Measurements from ENCODE around the gene ZNF33A. TPM values are rescaled to one million over a fixed set of nuclear protein-coding genes. Genes with fewer than 3 reads are reported as not detected.
"Not testable (repeated sequence)": the region's sequence is repeated elsewhere in the genome, so short reads cannot be mapped to it uniquely, and the experiment has no call there.

Gene ZNF33A
- total RNA-seq, 2 donors from 2014 or later: 26.1 to 51.5 TPM

- Histone ChIP-seq H3K4me1 (ENCODE audit: control insufficient read depth in 1 of 2, low read depth in 2 of 2) (no peaks in the 10 kb centered on the region), H3K27ac (no peak overlapping the region), H3K27me3 (replicated peaks; ENCODE audit: insufficient read depth) (no peaks in the 10 kb centered on the region), H3K4me3 (no peak overlapping the region), H3K36me3 (peaks cover 7% of the 10 kb centered on the region), H3K9me3 (peaks cover 2% of the 10 kb centered on the region)
- ATAC-seq (ENCODE audit: insufficient number of reproducible peaks, low FRiP score, low read depth): no peak
- DNase-seq (ENCODE audit: low spot score): no peak
- TF ChIP-seq CTCF (IDR thresholded peaks at IDR 0.05): no peak
Observed at GRCh38 chr10:38045129-38045528, 34.7 kb downstream of the ZNF33A start.

GRCh38 chr10:38047666-38048065 lies 37.2 kb downstream of the ZNF33A start:
- no peak for DNase-seq (ENCODE audit: low spot score)
- Histone ChIP-seq H3K4me3 (no peak overlapping the region), H3K36me3 (peaks cover 7% of the 10 kb centered on the region), H3K27me3 (replicated peaks; ENCODE audit: insufficient read depth) (no peaks in the 10 kb centered on the region), H3K27ac (no peak overlapping the region), H3K9me3 (peaks cover 2% of the 10 kb centered on the region), H3K4me1 (ENCODE audit: control insufficient read depth in 1 of 2, low read depth in 2 of 2) (no peaks in the 10 kb centered on the region)
- no peak for ATAC-seq (ENCODE audit: insufficient number of reproducible peaks, low FRiP score, low read depth)
- no peak for TF ChIP-seq CTCF (IDR thresholded peaks at IDR 0.05)

GRCh38 chr10:38050212-38050611 lies 39.7 kb downstream of the ZNF33A start:
- ATAC-seq (ENCODE audit: insufficient number of reproducible peaks, low FRiP score, low read depth) (no peak), DNase-seq (ENCODE audit: low spot score) (no peak)
- Histone ChIP-seq H3K9me3 (peaks cover 24% of the 10 kb centered on the region), H3K36me3 (peaks cover 30% of the 10 kb centered on the region), H3K27ac (no peak overlapping the region), H3K27me3 (replicated peaks; ENCODE audit: insufficient read depth) (no peaks in the 10 kb centered on the region), H3K4me1 (ENCODE audit: control insufficient read depth in 1 of 2, low read depth in 2 of 2) (no peaks in the 10 kb centered on the region), H3K4me3 (no peak overlapping the region)
- TF ChIP-seq CTCF (IDR thresholded peaks at IDR 0.05): no peak

GRCh38 chr10:38054361-38054797 lies 43.9 kb downstream of the ZNF33A start:
- no peak for ATAC-seq (ENCODE audit: insufficient number of reproducible peaks, low FRiP score, low read depth)
- Histone ChIP-seq H3K9me3 (peaks cover 48% of the 10 kb centered on the region), H3K27ac (no peak overlapping the region), H3K4me1 (ENCODE audit: control insufficient read depth in 1 of 2, low read depth in 2 of 2) (no peaks in the 10 kb centered on the region), H3K4me3 (no peak overlapping the region), H3K36me3 (peaks cover 37% of the 10 kb centered on the region), H3K27me3 (replicated peaks; ENCODE audit: insufficient read depth) (no peaks in the 10 kb centered on the region)
- no peak for TF ChIP-seq CTCF (IDR thresholded peaks at IDR 0.05)
- DNase-seq (ENCODE audit: low spot score): no peak

- not testable (repeated sequence) for H3K27me3 ChIP-seq (replicated peaks; ENCODE audit: insufficient read depth); H3K4me1 ChIP-seq (ENCODE audit: control insufficient read depth in 1 of 2, low read depth in 2 of 2); H3K27ac ChIP-seq; H3K4me3 ChIP-seq; DNase-seq (ENCODE audit: low spot score); ATAC-seq (ENCODE audit: insufficient number of reproducible peaks, low FRiP score, low read depth)
- Histone ChIP-seq H3K9me3 (peaks cover 48% of the 10 kb centered on the region), H3K36me3 (peaks cover 42% of the 10 kb centered on the region)
Observed at GRCh38 chr10:38055274-38055894, 44.9 kb downstream of the ZNF33A start.

GRCh38 chr10:38069663-38070062 lies 59.2 kb downstream of the ZNF33A start:
- H3K36me3 ChIP-seq; DNase-seq (ENCODE audit: low spot score); H3K27me3 ChIP-seq (replicated peaks; ENCODE audit: insufficient read depth); ATAC-seq (ENCODE audit: insufficient number of reproducible peaks, low FRiP score, low read depth); H3K4me1 ChIP-seq (ENCODE audit: control insufficient read depth in 1 of 2, low read depth in 2 of 2); H3K4me3 ChIP-seq; H3K27ac ChIP-seq; H3K9me3 ChIP-seq: not testable (repeated sequence)
